ENCODE data around the gene HDLBP.

GRCh38 chr2:241279828-241280227 is 35.6 kb downstream of the HDLBP start:
- no peak for TF ChIP-seq CTCF (IDR thresholded peaks at IDR 0.05 in 4 of 5, conservative IDR thresholded peaks at IDR 0.05 in 1 of 5)
- TF ChIP-seq POLR2A (IDR thresholded peaks at IDR 0.05): no peak

Measured in gastrocnemius medialis (tissue), 4 donors.